GM23248 (cell line): Measurements from ENCODE around the gene COPZ2. TPM values are rescaled to one million over a fixed set of nuclear protein-coding genes. Genes with fewer than 3 reads are reported as not detected.
A peak's percentile ranks its signal among the peaks of the same experiment; 100 is the strongest.
"Not testable (repeated sequence)": the region's sequence is repeated elsewhere in the genome, so short reads cannot be mapped to it uniquely, and the experiment has no call there.

Source experiments
- DNase-seq: peaks from one replicate; pipeline ENCODE4 v3.0.0-alpha.2; 2015
- H2AFZ ChIP-seq: fragments of 200-600 bp; sonication (generic); 2 replicates; pipeline ENCODE4 v1.6.1; 2016; ENCODE audit warnings: antibody characterized with exemption
- H3F3A ChIP-seq: fragments of 200-600 bp; sonication (generic); 2 replicates; pipeline ENCODE4 v1.6.1; 2016; ENCODE audit warnings: mild to moderate bottlenecking, antibody characterized with exemption, mixed run types; ENCODE audit not compliant: insufficient read depth
- H3K27ac ChIP-seq: fragments of 200-600 bp; sonication (generic); 2 replicates; pipeline ENCODE4 v1.5.1; 2016; ENCODE audit warnings: mild to moderate bottlenecking
- H3K27me3 ChIP-seq: fragments of 200-600 bp; sonication (generic); replicated peaks from 2 replicates; pipeline ENCODE4 v1.6.1; 2016; ENCODE audit warnings: mild to moderate bottlenecking; ENCODE audit not compliant: insufficient read depth
- H3K36me3 ChIP-seq: fragments of 200-600 bp; sonication (generic); 2 replicates; pipeline ENCODE4 v1.6.1; 2016; ENCODE audit warnings: low read depth, mild to moderate bottlenecking
- H3K4me1 ChIP-seq: fragments of 200-600 bp; sonication (generic); 2 replicates; pipeline ENCODE4 v1.6.1; 2016; ENCODE audit warnings: mild to moderate bottlenecking; ENCODE audit not compliant: insufficient read depth
- H3K4me2 ChIP-seq: fragments of 200-600 bp; sonication (generic); one replicate; pipeline ENCODE4 v1.6.1; 2016; ENCODE audit warnings: mild to moderate bottlenecking; ENCODE audit not compliant: unreplicated experiment
- H3K4me3 ChIP-seq: fragments of 200-600 bp; sonication (generic); 2 replicates; pipeline ENCODE4 v1.5.1; 2016; ENCODE audit warnings: mild to moderate bottlenecking
- H3K79me2 ChIP-seq: fragments of 200-600 bp; sonication (generic); 2 replicates; pipeline ENCODE4 v1.6.1; 2016; ENCODE audit warnings: mild to moderate bottlenecking; ENCODE audit not compliant: insufficient read depth
- H3K9ac ChIP-seq: fragments of 200-600 bp; sonication (generic); 2 replicates; pipeline ENCODE4 v1.6.1; 2016; ENCODE audit warnings: mild to moderate bottlenecking
- H3K9me2 ChIP-seq: fragments of 200-600 bp; sonication (generic); 2 replicates; pipeline ENCODE4 v1.6.1; 2016; ENCODE audit warnings: mixed run types, mild to moderate bottlenecking, moderate library complexity; ENCODE audit not compliant: insufficient read depth
- H3K9me3 ChIP-seq: fragments of 200-600 bp; sonication (generic); one replicate; pipeline ENCODE4 v1.6.1; 2017; ENCODE audit warnings: low read depth
- H4K20me1 ChIP-seq: fragments of 200-600 bp; sonication (generic); 2 replicates; pipeline ENCODE4 v1.6.0; 2016; ENCODE audit not compliant: insufficient read depth
- EZH2 ChIP-seq: fragments of 200-600 bp; sonication (generic); IDR thresholded peaks from 2 replicates; pipeline ENCODE4 v1.6.1; 2018; ENCODE audit warnings: antibody characterized with exemption, mild to moderate bottlenecking; ENCODE audit not compliant: insufficient read depth, poor library complexity, severe bottlenecking
- EZH2phosphoT487 ChIP-seq: fragments of 200-600 bp; sonication (generic); IDR thresholded peaks from 2 replicates; pipeline ENCODE4 v1.6.1; 2018; ENCODE audit warnings: antibody characterized with exemption, moderate library complexity, mild to moderate bottlenecking, low read depth; ENCODE audit not compliant: insufficient read depth
- WGBS, 2 experiments: methylation state at CpG; one replicate each; pipeline ENCODE4 v1.1.6; 2015 to 2017; ENCODE audit warnings: low lambda C conversion rate in 2 of 2, low coverage in 1 of 2; ENCODE audit errors: missing lambda C conversion rate in 2 of 2; 5-methylcytosine and 5-hydroxymethylcytosine counted together
- in situ Hi-C: fragments of 300-500 bp; cut with MboI; formaldehyde crosslinking; loops from 2 replicates; pipeline ENCODE4 v1.15.0; 2020
- polyA plus RNA-seq: library from polyadenylated mRNA; unstranded; fragments of >200 nt; fragmentation: Nextera tagmentation; extraction: Ambion mirVana; gene quantifications from 2 replicates; pipeline ENCODE4 v1.2.1, GENCODE V29; 2016
- total RNA-seq: library from RNA; depleted of rRNA; stranded (reverse); fragments of >200 nt; shearing (Covaris generic); gene quantifications from 2 replicates; pipeline ENCODE4 v1.2.3, GENCODE V29; 2014

The COPZ2 gene
- total and polyA plus RNA-seq, 2 experiments from 2014 or later, result 148 to 399 TPM

- WGBS, 2 experiments, result 94 to 97% methylated on average over 4 of the region's 4 CpGs
- Histone ChIP-seq H3K4me3 (no peak overlapping the region), H3K9me2 (no peaks in the 10 kb centered on the region), H3K9ac (no peak overlapping the region), H3K36me3 (no peaks in the 10 kb centered on the region), H3K4me1 (peaks cover 16% of the 10 kb centered on the region), H3K79me2 (peaks cover 26% of the 10 kb centered on the region), H3K4me2 (no peak overlapping the region), H3F3A (peaks cover 32% of the 10 kb centered on the region), H4K20me1 (no peaks in the 10 kb centered on the region), H2AFZ (no peak overlapping the region), H3K9me3 (no peaks in the 10 kb centered on the region), H3K27ac (no peak overlapping the region), H3K27me3 (no peaks in the 10 kb centered on the region)
- in situ Hi-C loops, result no loop called here
- no peak for DNase-seq
- no peak for TF ChIP-seq EZH2phosphoT487
- no peak for TF ChIP-seq EZH2
Observed at GRCh38 chr17:48044851-48045250, 7.3 kb upstream of the COPZ2 start.

GRCh38 chr17:48043176-48043575 is 5.6 kb upstream of the COPZ2 start:
- H3K4me1 ChIP-seq, result peaks cover 18% of the 10 kb centered on the region
- H3K9me3 ChIP-seq, result no peaks in the 10 kb centered on the region
- H3K4me2 ChIP-seq, result no peak overlapping the region
- H2AFZ ChIP-seq, result no peak overlapping the region
- H3K27me3 ChIP-seq, result no peaks in the 10 kb centered on the region
- H3F3A ChIP-seq, result peaks cover 21% of the 10 kb centered on the region
- H3K36me3 ChIP-seq, result no peaks in the 10 kb centered on the region
- peaks cover 20% of the 10 kb centered on the region for H3K79me2 ChIP-seq
- in situ Hi-C loops, result no loop called here
- no peak overlapping the region for H3K27ac ChIP-seq
- H3K9ac ChIP-seq, result no peak overlapping the region
- H3K9me2 ChIP-seq, result no peaks in the 10 kb centered on the region
- no peak for TF ChIP-seq EZH2phosphoT487
- TF ChIP-seq EZH2, result no peak
- DNase-seq, result peak; percentile 50
- H4K20me1 ChIP-seq, result no peaks in the 10 kb centered on the region
- 41 to 45% methylated on average over 2 of the region's 2 CpGs for WGBS, 2 experiments
- no peak overlapping the region for H3K4me3 ChIP-seq

DNA sequence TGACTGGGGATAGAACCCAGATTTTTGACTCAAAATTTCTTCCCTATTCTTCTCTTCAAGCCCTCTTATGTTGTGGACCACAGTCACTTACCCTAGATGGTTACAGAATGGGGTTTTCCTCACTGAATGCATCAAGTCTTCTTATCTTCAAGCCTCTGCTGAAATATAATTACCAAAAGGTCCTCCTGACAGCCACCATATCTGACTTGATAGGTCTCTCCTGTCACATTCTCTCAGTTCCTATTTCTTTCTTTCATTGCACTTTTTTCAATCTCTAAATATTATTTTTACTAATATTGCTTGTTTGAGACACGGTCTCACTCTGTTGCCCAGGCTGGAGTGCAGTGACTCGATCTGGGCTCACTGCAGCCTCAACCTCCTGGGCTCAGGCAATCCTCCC is 1.1 kb upstream of the COPZ2 start:
- Histone ChIP-seq H3K9me3 (no peaks in the 10 kb centered on the region), H3K9me2 (no peaks in the 10 kb centered on the region), H3K27ac (no peak overlapping the region), H3F3A (peaks cover 3% of the 10 kb centered on the region), H4K20me1 (no peaks in the 10 kb centered on the region), H3K4me1 (peaks cover 19% of the 10 kb centered on the region), H3K9ac (no peak overlapping the region), H3K4me2 (no peak overlapping the region), H3K36me3 (no peaks in the 10 kb centered on the region), H3K27me3 (no peaks in the 10 kb centered on the region), H2AFZ (0 out of 2 replicates have a peak overlapping the region, but pooled peaks have one; percentile 89), H3K79me2 (peaks cover 27% of the 10 kb centered on the region), H3K4me3 (no peak overlapping the region)
- DNase-seq, result no peak
- 89 to 96% methylated on average over 2 of the region's 2 CpGs for WGBS, 2 experiments
- TF ChIP-seq EZH2, result no peak
- no peak for TF ChIP-seq EZH2phosphoT487
- in situ Hi-C loops, result loop anchor here (10.0 kb wide), 1 partner anchor 56 kb away; no protein-coding TSS in a partner anchor

GRCh38 chr17:48037838-48038323 is 284 bp upstream of the COPZ2 start:
- H3K9me3 ChIP-seq, result no peaks in the 10 kb centered on the region
- peak overlapping the region; percentile 96 for H3K9ac ChIP-seq
- H3F3A ChIP-seq, result no peaks in the 10 kb centered on the region
- H3K27me3 ChIP-seq, result no peaks in the 10 kb centered on the region
- H3K36me3 ChIP-seq, result no peaks in the 10 kb centered on the region
- peak overlapping the region; percentile 87 for H3K4me3 ChIP-seq
- peak overlapping the region; percentile 75 for H3K4me2 ChIP-seq
- no peaks in the 10 kb centered on the region for H4K20me1 ChIP-seq
- peak overlapping the region; percentile 89 for H2AFZ ChIP-seq
- no peaks in the 10 kb centered on the region for H3K9me2 ChIP-seq
- in situ Hi-C loops, result loop anchor here (10.0 kb wide), 1 partner anchor 57 kb away; no protein-coding TSS in a partner anchor
- no peak for TF ChIP-seq EZH2
- no peak for TF ChIP-seq EZH2phosphoT487
- peak overlapping the region; percentile 45 for H3K27ac ChIP-seq
- H3K79me2 ChIP-seq, result peaks cover 27% of the 10 kb centered on the region
- 6 to 15% methylated on average over 7 to 19 of the region's 19 CpGs for WGBS, 2 experiments
- peak; percentile 59 for DNase-seq
- H3K4me1 ChIP-seq, result peaks cover 16% of the 10 kb centered on the region

- Histone ChIP-seq H3K4me2 (peak overlapping the region; percentile 86), H3F3A (peaks cover 8% of the 10 kb centered on the region), H3K27me3 (no peaks in the 10 kb centered on the region), H3K4me1 (peaks cover 16% of the 10 kb centered on the region), H3K9me2 (no peaks in the 10 kb centered on the region), H3K79me2 (peaks cover 27% of the 10 kb centered on the region), H2AFZ (peak overlapping the region; percentile 66), H4K20me1 (no peaks in the 10 kb centered on the region), H3K9me3 (no peaks in the 10 kb centered on the region), H3K4me3 (peak overlapping the region; percentile 87), H3K9ac (peak overlapping the region; percentile 96), H3K27ac (peak overlapping the region; percentile 76), H3K36me3 (no peaks in the 10 kb centered on the region; the same call in 1 of the 2 replicates)
- no peak for DNase-seq
- in situ Hi-C loops, result loop anchor here (10.0 kb wide), 1 partner anchor 58 kb away; no protein-coding TSS in a partner anchor
- TF ChIP-seq EZH2 (no peak), EZH2phosphoT487 (no peak)
- WGBS, 2 experiments, result 20 to 22% methylated on average over 6 of the region's 6 CpGs
Observed at GRCh38 chr17:48036693-48037035, 933 bp downstream of the COPZ2 start.

DNA sequence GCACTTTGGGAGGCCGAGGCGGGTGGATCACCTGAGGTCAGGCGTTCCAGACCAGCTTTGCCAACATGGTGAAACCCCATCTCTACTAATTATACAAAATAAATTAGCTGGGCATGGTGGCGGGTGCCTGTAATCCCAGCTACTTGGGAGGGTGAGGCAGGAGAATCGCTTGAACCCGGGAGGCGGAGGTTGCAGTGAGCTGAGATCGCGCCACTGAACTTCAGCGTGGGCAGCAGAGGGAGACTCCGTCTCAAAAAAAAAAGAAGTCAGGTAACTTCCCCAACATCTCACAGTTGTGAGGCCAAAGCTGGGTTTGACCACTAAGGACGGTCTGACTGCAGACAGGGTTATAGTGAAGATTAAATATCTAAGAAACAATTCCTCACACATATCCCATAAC is 2.9 kb downstream of the COPZ2 start:
- H3K9me2 ChIP-seq, H3K4me3 ChIP-seq, H3K4me2 ChIP-seq, DNase-seq, H3K27ac ChIP-seq, H3K9ac ChIP-seq, H3K27me3 ChIP-seq, H4K20me1 ChIP-seq, H2AFZ ChIP-seq, H3K9me3 ChIP-seq, H3K36me3 ChIP-seq: not testable (repeated sequence)
- H3F3A ChIP-seq, result peaks cover 20% of the 10 kb centered on the region
- peaks cover 30% of the 10 kb centered on the region for H3K4me1 ChIP-seq
- peaks cover 27% of the 10 kb centered on the region for H3K79me2 ChIP-seq
- WGBS, 2 experiments, result 93 to 96% methylated on average over 12 of the region's 12 CpGs
- in situ Hi-C loops, result loop anchor here (10.0 kb wide), 1 partner anchor 60 kb away; no protein-coding TSS in a partner anchor
